Mucosa of descending colon (tissue), 3 donors: ENCODE data around the gene PRDM16. TPM values are rescaled to one million over a fixed set of nuclear protein-coding genes. Genes with fewer than 3 reads are reported as not detected.

Source experiments
- ATAC-seq: fragments of 200-7000 bp; cut with Tn5 transposase; one replicate; pipeline ENCODE4 v1.9.1; 2020; ENCODE audit warnings: mild to moderate bottlenecking, moderate library complexity
- DNase-seq, 3 donors: peaks; one replicate each; pipeline ENCODE4 v3.0.0-alpha.2; 2020
- H3K36me3 ChIP-seq: fragments of 200-600 bp; one replicate; pipeline ENCODE4 v1.8.0; 2021; ENCODE audit warnings: low read depth, mild to moderate bottlenecking
- H3K4me1 ChIP-seq: fragments of 200-600 bp; one replicate; pipeline ENCODE4 v1.8.0; 2021; ENCODE audit warnings: low read depth, mild to moderate bottlenecking
- H3K4me3 ChIP-seq: fragments of 200-600 bp; one replicate; pipeline ENCODE4 v1.8.0; 2021; ENCODE audit warnings: mild to moderate bottlenecking
- H3K9me3 ChIP-seq: fragments of 200-600 bp; one replicate; pipeline ENCODE4 v1.8.0; 2021; ENCODE audit warnings: mild to moderate bottlenecking
- CTCF ChIP-seq: fragments of 200-600 bp; IDR thresholded peaks from one replicate; pipeline ENCODE4 v1.8.0; 2022; ENCODE audit warnings: antibody characterized with exemption, mild to moderate bottlenecking
- intact Hi-C, 2 donors: fragments of 100-400 bp; cut with DNase I in 1 of 2; cut with micrococcal nuclease in 1 of 2; formaldehyde crosslinking; loops; one replicate each; pipeline versions ENCODE4 v1.11.0 to v1.11.1; 2022; cut with DNase I, micrococcal nuclease
- total RNA-seq, 3 donors: library from RNA; stranded (reverse); fragmentation: NEBNext Ultra II Directional in 2 of 3; extraction: Animal tissue kit (Norgen Biotek cat#: 25700) in 2 of 3; gene quantifications; one replicate each; pipeline versions ENCODE4 v1.2.1 to v1.2.4, GENCODE V29; 2021 to 2023
- donor health status: DM: no; HTN: no; CAD: no; lungs with moderate emphysema.
- donor health status: DM: no; HTN: no; CAD: no.
- donor health status: DM: no; HTN: yes; CAD: no.

The PRDM16 gene
- total RNA-seq, 3 donors from 2014 or later = 1.6 to 2.5 (median 2.4) TPM

- intact Hi-C loops = no loop called here
- Histone ChIP-seq H3K4me3 (no peak overlapping the region), H3K36me3 (no peaks in the 10 kb centered on the region), H3K9me3 (no peaks in the 10 kb centered on the region), H3K4me1 (peaks cover 55% of the 10 kb centered on the region)
- DNase-seq = peak; percentile 40 to 53 (median 53)
- ATAC-seq = peak; percentile 41
- no peak for TF ChIP-seq CTCF
Measured at GRCh38 chr1:3460672-3461131, 391.7 kb downstream of the PRDM16 start.

GRCh38 chr1:3461238-3461933 lies 392.4 kb downstream of the PRDM16 start:
- intact Hi-C loops = no loop called here
- no peaks in the 10 kb centered on the region for H3K36me3 ChIP-seq
- H3K4me3 ChIP-seq = no peak overlapping the region
- DNase-seq = peak; percentile 14 to 51 (median 31)
- no peak for TF ChIP-seq CTCF
- peaks cover 48% of the 10 kb centered on the region for H3K4me1 ChIP-seq
- no peak for ATAC-seq
- H3K9me3 ChIP-seq = no peaks in the 10 kb centered on the region

- ATAC-seq = no peak
- H3K36me3 ChIP-seq = no peaks in the 10 kb centered on the region
- no peak overlapping the region for H3K4me3 ChIP-seq
- DNase-seq = no peak
- intact Hi-C loops = no loop called here
- TF ChIP-seq CTCF = no peak
- no peaks in the 10 kb centered on the region for H3K9me3 ChIP-seq
- peaks cover 43% of the 10 kb centered on the region for H3K4me1 ChIP-seq
Measured at GRCh38 chr1:3461934-3462275, 392.9 kb downstream of the PRDM16 start.

- Histone ChIP-seq H3K36me3 (no peaks in the 10 kb centered on the region), H3K9me3 (no peaks in the 10 kb centered on the region), H3K4me3 (no peak overlapping the region), H3K4me1 (peaks cover 37% of the 10 kb centered on the region)
- no peak for TF ChIP-seq CTCF
- DNase-seq (peak in 2 of 3 donors; percentile 1 to 45), ATAC-seq (no peak)
- intact Hi-C loops = no loop called here
Measured at GRCh38 chr1:3462356-3463012, 393.5 kb downstream of the PRDM16 start.

- TF ChIP-seq CTCF = no peak
- ATAC-seq (no peak), DNase-seq (peak in 2 of 3 donors; percentile 6 to 32)
- Histone ChIP-seq H3K9me3 (no peaks in the 10 kb centered on the region), H3K4me1 (peaks cover 32% of the 10 kb centered on the region), H3K36me3 (no peaks in the 10 kb centered on the region), H3K4me3 (no peak overlapping the region)
- intact Hi-C loops = no loop called here
Measured at GRCh38 chr1:3463013-3463385, 394.0 kb downstream of the PRDM16 start.
